GM18951 (cell line): ENCODE measurements around the gene FMNL3.

Experiments used
- POLR2A ChIP-seq: IDR thresholded peaks from 4 replicates; pipeline ENCODE4 v1.6.1; 2011; ENCODE audit warnings: mild to moderate bottlenecking; ENCODE audit not compliant: insufficient read length, insufficient read depth; ENCODE audit errors: extremely low read depth
- in situ Hi-C: fragments of 300-500 bp; cut with MboI; formaldehyde crosslinking; loops from one replicate; pipeline ENCODE4 v1.12.0; 2022; ENCODE audit warnings: low sequenced_read_pairs, mixed read lengths, inconsistent platforms; ENCODE audit not compliant: unreplicated experiment

Gene FMNL3

DNA sequence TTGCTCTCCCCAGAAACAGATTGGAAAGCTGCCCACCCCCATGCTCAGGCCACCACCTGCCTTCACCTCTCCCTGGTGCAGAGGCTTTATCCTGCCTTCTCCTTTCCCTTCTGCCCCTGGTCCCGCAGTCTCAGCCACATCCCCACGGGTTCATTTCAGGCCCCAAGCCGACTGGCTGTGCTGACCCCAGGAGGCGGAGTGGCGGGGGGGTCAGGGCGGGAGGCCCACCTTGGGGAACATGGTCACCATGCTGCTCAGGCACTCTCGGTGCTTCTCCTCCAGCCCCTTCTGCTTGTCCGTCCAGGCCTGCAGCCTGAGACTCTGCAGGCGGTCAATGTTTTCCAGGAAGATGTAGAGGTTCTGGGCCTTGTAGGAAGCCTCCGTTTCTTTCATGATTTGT, 108.7 kb downstream of the FMNL3 start:
- no peak for TF ChIP-seq POLR2A
- in situ Hi-C loops: no loop called here

DNA sequence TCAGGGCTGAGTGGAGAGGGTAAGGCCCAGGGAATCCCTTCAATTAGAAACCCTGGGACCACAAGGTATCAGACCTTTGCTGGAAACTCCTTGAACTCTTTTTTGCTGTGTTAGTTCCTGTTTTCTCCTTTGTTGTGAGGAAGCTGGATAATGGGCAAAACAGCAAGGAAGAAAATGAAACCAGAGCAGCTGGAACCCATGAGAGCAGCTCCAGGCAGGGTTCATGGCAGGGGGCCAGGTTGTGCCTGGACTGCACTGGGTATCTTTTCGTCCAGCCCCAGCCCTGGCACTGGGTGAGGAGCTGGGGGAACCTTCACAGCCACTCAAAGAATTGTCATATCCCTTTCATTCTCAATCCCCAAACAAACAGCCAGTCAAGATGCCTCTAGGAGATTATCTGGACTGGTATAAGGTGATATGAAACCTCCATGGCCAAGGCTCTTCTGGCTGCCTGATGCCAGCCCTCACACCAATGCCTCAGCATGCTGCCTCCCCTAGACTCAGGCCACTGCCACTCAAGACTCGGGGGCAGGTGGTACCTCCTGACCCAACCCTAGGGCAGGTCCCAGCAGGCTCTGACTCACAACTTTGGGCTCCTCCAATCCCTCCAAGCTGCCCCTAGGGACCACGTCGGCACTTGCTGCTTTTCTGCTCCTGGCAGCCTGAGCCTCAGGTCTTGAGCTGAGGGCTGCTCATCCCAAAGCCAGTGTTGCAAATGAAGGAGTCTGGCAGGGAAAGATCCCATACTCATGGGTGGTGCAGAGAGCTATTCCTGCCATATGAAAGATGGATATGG, 118.3 kb downstream of the FMNL3 start:
- no peak for TF ChIP-seq POLR2A
- in situ Hi-C loops: no loop called here

DNA sequence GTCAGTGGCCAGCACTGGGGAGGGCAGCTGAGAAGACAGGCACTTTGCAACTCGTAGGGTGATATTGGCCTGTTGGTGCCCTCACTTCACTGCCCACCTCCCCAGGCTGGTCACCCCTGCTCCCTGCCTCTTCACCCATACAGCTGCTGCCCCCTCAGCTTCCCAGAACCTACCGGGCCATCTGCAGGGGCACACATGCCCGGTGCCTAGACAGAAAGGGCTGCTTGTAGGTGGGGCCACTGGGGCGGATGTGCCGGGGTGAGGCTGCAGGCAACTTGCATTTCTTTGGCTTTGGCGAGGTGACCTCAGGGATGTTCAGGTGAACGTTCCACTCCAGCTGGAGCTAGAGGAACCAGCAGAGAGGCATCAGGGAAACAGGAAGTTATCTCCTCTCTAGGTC, 118.9 kb downstream of the FMNL3 start:
- TF ChIP-seq POLR2A: no peak
- in situ Hi-C loops: no loop called here

DNA sequence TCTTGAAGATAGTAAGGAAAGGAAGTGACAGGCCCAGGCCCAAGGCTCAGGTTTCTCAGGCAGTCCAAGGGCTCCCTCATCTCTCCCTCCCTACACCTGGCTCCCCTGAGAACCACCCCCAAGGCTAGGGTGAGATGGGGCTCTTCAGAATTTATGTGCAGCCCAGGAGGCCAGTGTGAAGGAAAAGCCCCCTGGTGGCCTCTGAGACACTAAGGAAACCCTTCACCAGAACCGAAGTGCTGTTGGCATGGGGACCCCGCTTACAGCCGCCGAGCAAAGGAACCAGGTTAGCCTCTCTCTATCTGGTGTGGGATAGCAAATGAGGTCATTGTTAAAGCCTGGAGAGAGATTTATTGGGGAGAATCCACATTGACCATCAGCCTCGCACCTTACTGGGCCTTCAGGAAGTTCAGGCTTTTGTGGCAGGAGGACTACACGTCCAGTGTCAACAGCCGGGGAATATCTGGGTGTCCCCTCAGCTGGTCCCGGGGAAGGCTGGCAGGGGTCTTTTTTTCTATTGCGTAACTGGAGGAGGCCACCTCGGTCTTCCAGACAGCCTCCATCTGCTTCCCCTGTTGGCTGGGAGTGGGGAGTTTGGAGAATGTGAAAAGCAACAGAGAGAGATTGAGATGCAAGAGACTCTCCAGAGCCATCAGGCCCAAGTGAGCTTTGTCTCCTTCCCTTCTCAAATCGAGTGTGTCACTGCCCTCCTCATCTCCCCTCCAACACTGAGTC, 119.9 kb downstream of the FMNL3 start:
- no peak for TF ChIP-seq POLR2A
- in situ Hi-C loops: no loop called here
